ENCODE data around the gene TCIRG1. TPM values are rescaled to one million over a fixed set of nuclear protein-coding genes. Genes with fewer than 3 reads are reported as not detected.

Gene TCIRG1
- total and polyA plus RNA-seq, 2 experiments from 2014 or later: 75.9 to 118 TPM

GRCh38 chr11:68012044-68012842, 26.6 kb upstream of the TCIRG1 start:
- H3K4me3 ChIP-seq: no peak overlapping the region
- H3F3A ChIP-seq (ENCODE audit: insufficient read depth): peaks cover 19% of the 10 kb centered on the region
- H3K4me1 ChIP-seq (ENCODE audit: insufficient read depth): peaks cover 53% of the 10 kb centered on the region
- H3K9ac ChIP-seq: peak overlapping the region; percentile 74
- H2AFZ ChIP-seq: no peak overlapping the region
- no peaks in the 10 kb centered on the region for H3K27me3 ChIP-seq (replicated peaks; ENCODE audit: insufficient read depth)
- no peak for TF ChIP-seq EZH2 (IDR thresholded peaks at IDR 0.05; ENCODE audit: insufficient read depth, poor library complexity, severe bottlenecking)
- TF ChIP-seq EZH2phosphoT487 (IDR thresholded peaks at IDR 0.05; ENCODE audit: insufficient read depth, low read depth): no peak
- H3K9me2 ChIP-seq (ENCODE audit: insufficient read depth): no peaks in the 10 kb centered on the region
- peak overlapping the region; percentile 99 for H3K27ac ChIP-seq
- no peaks in the 10 kb centered on the region for H3K9me3 ChIP-seq (ENCODE audit: low read depth)
- no peaks in the 10 kb centered on the region; the same call in 1 of the 2 replicates for H3K36me3 ChIP-seq (ENCODE audit: low read depth)
- H4K20me1 ChIP-seq (ENCODE audit: insufficient read depth): no peaks in the 10 kb centered on the region
- 93 to 94% methylated on average over 17 of the region's 17 CpGs for WGBS, 2 experiments (ENCODE audit: low coverage in 1 of 2, low lambda C conversion rate in 2 of 2, missing lambda C conversion rate in 2 of 2)
- peak overlapping the region; percentile 14 for H3K4me2 ChIP-seq (ENCODE audit: unreplicated experiment)
- peaks cover 28% of the 10 kb centered on the region for H3K79me2 ChIP-seq (ENCODE audit: insufficient read depth)
- no peak for DNase-seq
- in situ Hi-C loops (cut with MboI): no loop called here

DNA sequence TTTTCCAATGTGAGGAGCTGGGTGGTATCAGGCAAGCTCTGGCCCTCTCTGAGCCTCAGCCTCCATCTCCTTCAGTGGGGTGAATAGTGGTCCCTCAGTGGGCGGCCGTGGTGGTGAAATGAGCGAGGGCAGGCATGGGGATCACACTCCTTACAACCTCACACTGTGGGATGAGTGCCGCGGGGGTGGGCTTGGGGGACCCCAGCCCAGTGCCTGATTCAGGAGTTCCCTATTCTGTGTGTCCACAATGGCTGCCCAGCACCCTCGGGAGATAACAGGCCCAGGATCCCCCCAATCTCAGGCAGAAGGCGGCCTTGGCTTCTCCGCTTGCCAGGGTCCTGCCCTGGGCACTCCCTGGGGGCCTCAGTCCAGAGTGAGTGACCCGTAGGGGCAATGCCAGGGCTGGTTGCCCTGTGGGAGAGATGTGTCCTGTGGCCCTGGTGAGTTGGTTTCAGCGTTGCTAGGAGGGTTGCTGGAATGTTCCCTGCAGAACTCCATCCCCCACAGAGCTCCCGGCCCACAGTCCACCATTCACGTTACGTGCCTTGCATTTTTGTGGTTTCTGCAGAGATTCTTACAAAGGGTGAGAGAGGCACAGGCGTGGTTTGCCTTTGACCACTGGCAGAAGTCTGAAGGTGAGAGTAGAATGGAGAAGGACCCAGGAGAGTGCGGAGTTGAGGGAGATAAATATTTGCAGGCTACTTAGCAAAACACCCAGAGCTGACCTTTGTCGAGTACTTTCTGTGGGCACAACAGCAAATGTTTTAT, 25.8 kb upstream of the TCIRG1 start:
- Histone ChIP-seq H3K36me3 (ENCODE audit: low read depth) (no peaks in the 10 kb centered on the region; the same call in 1 of the 2 replicates), H3K4me2 (ENCODE audit: unreplicated experiment) (peak overlapping the region; percentile 59), H2AFZ (no peak overlapping the region), H3K27ac (peak overlapping the region; percentile 99), H3K9ac (peak overlapping the region; percentile 74), H3F3A (ENCODE audit: insufficient read depth) (peaks cover 19% of the 10 kb centered on the region), H3K4me1 (ENCODE audit: insufficient read depth) (peaks cover 53% of the 10 kb centered on the region), H3K4me3 (no peak overlapping the region), H3K27me3 (replicated peaks; ENCODE audit: insufficient read depth) (no peaks in the 10 kb centered on the region), H4K20me1 (ENCODE audit: insufficient read depth) (no peaks in the 10 kb centered on the region), H3K79me2 (ENCODE audit: insufficient read depth) (peaks cover 28% of the 10 kb centered on the region), H3K9me2 (ENCODE audit: insufficient read depth) (no peaks in the 10 kb centered on the region), H3K9me3 (ENCODE audit: low read depth) (no peaks in the 10 kb centered on the region)
- 47 to 51% methylated on average over 15 to 16 of the region's 16 CpGs for WGBS, 2 experiments (ENCODE audit: low coverage in 1 of 2, low lambda C conversion rate in 2 of 2, missing lambda C conversion rate in 2 of 2)
- TF ChIP-seq EZH2 (IDR thresholded peaks at IDR 0.05; ENCODE audit: insufficient read depth, poor library complexity, severe bottlenecking) (no peak), EZH2phosphoT487 (IDR thresholded peaks at IDR 0.05; ENCODE audit: insufficient read depth, low read depth) (no peak)
- DNase-seq: peak; percentile 98
- in situ Hi-C loops (cut with MboI): no loop called here

- Histone ChIP-seq H2AFZ (no peak overlapping the region), H3K9ac (peak overlapping the region; percentile 65), H3K4me3 (no peak overlapping the region)
Measured at GRCh38 chr11:68013611-68014156, 25.1 kb upstream of the TCIRG1 start.

More at GRCh38 chr11:68013611-68014156, 25.1 kb upstream of the TCIRG1 start:
- H3K4me1 ChIP-seq (ENCODE audit: insufficient read depth): peaks cover 53% of the 10 kb centered on the region
- H3K9me2 ChIP-seq (ENCODE audit: insufficient read depth): no peaks in the 10 kb centered on the region
- peak overlapping the region; percentile 59 for H3K4me2 ChIP-seq (ENCODE audit: unreplicated experiment)
- H3K27ac ChIP-seq: peak overlapping the region; percentile 99
- peaks cover 28% of the 10 kb centered on the region for H3K79me2 ChIP-seq (ENCODE audit: insufficient read depth)
- WGBS, 2 experiments (ENCODE audit: low coverage in 1 of 2, low lambda C conversion rate in 2 of 2, missing lambda C conversion rate in 2 of 2): 95 to 99% methylated on average over 14 of the region's 14 CpGs
- peaks cover 19% of the 10 kb centered on the region for H3F3A ChIP-seq (ENCODE audit: insufficient read depth)
- in situ Hi-C loops (cut with MboI): no loop called here
- no peaks in the 10 kb centered on the region; the same call in 1 of the 2 replicates for H3K36me3 ChIP-seq (ENCODE audit: low read depth)
- H4K20me1 ChIP-seq (ENCODE audit: insufficient read depth): no peaks in the 10 kb centered on the region
- TF ChIP-seq EZH2phosphoT487 (IDR thresholded peaks at IDR 0.05; ENCODE audit: insufficient read depth, low read depth): no peak
- TF ChIP-seq EZH2 (IDR thresholded peaks at IDR 0.05; ENCODE audit: insufficient read depth, poor library complexity, severe bottlenecking): no peak
- no peaks in the 10 kb centered on the region for H3K27me3 ChIP-seq (replicated peaks; ENCODE audit: insufficient read depth)
- no peak for DNase-seq
- no peaks in the 10 kb centered on the region for H3K9me3 ChIP-seq (ENCODE audit: low read depth)
